HUES6 (cell line): ENCODE data around the gene ANTKMT.

Source experiments
- H3K27ac ChIP-seq: 2 replicates; pipeline ENCODE4 v1.7.0; 2013; ENCODE audit warnings: low read depth, mild to moderate bottlenecking, low read length, inconsistent platforms
- H3K27me3 ChIP-seq: 2 replicates; pipeline ENCODE4 v1.6.1; 2013; ENCODE audit warnings: low read length; ENCODE audit not compliant: control insufficient read depth, insufficient read depth
- H3K36me3 ChIP-seq: 2 replicates; pipeline ENCODE4 v1.6.1; 2013; ENCODE audit warnings: low read length; ENCODE audit not compliant: control insufficient read depth, insufficient read depth
- H3K4me1 ChIP-seq: 2 replicates; pipeline ENCODE4 v1.6.1; 2013; ENCODE audit warnings: low read length; ENCODE audit not compliant: control insufficient read depth, insufficient read depth
- H3K4me3 ChIP-seq: 2 replicates; pipeline ENCODE4 v1.5.1; 2013; ENCODE audit warnings: low read depth, low read length
- H3K9ac ChIP-seq: one replicate; pipeline ENCODE4 v1.6.1; 2013; ENCODE audit warnings: mild to moderate bottlenecking, low read length
- H3K9me3 ChIP-seq: 2 replicates; pipeline ENCODE4 v1.6.1; 2013; ENCODE audit warnings: low read depth, low read length; ENCODE audit not compliant: control insufficient read depth, insufficient read depth

The ANTKMT gene

GRCh38 chr16:726438-727290, 5.7 kb downstream of the ANTKMT start, which contains the start of the genes CCDC78 and HAGHL:
CCDC78 (minus strand) TSS chr16:726443; CDS start chr16:726367, 76 bp downstream.
HAGHL (plus strand) TSS chr16:727106; CDS start chr16:727510, 404 bp downstream.
- peaks cover 3% of the 10 kb centered on the region; the same call in 1 of the 2 replicates for H3K4me1 ChIP-seq
- peak within 1 kb of the TSS; percentile 60 for H3K9ac ChIP-seq
- no peak within 1 kb of the TSS for H3K27ac ChIP-seq

GRCh38 chr16:727291-727977, 6.5 kb downstream of the ANTKMT start:
- H3K4me1 ChIP-seq, result peaks cover 3% of the 10 kb centered on the region; the same call in 1 of the 2 replicates
- no peaks in the 10 kb centered on the region for H3K9me3 ChIP-seq
- peaks cover 19% of the 10 kb centered on the region for H3K27me3 ChIP-seq
- no peak overlapping the region for H3K27ac ChIP-seq
- H3K4me3 ChIP-seq, result peak overlapping the region; percentile 71
- H3K36me3 ChIP-seq, result peaks cover 17% of the 10 kb centered on the region
- peak overlapping the region; percentile 60 for H3K9ac ChIP-seq

More at GRCh38 chr16:726438-727290, 5.7 kb downstream of the ANTKMT start, which contains the start of the genes CCDC78 and HAGHL:
- Histone ChIP-seq H3K36me3 (peaks cover 17% of the 10 kb centered on the region), H3K9me3 (no peaks in the 10 kb centered on the region), H3K4me3 (peak within 1 kb of the TSS; percentile 71), H3K27me3 (peaks cover 19% of the 10 kb centered on the region)

DNA sequence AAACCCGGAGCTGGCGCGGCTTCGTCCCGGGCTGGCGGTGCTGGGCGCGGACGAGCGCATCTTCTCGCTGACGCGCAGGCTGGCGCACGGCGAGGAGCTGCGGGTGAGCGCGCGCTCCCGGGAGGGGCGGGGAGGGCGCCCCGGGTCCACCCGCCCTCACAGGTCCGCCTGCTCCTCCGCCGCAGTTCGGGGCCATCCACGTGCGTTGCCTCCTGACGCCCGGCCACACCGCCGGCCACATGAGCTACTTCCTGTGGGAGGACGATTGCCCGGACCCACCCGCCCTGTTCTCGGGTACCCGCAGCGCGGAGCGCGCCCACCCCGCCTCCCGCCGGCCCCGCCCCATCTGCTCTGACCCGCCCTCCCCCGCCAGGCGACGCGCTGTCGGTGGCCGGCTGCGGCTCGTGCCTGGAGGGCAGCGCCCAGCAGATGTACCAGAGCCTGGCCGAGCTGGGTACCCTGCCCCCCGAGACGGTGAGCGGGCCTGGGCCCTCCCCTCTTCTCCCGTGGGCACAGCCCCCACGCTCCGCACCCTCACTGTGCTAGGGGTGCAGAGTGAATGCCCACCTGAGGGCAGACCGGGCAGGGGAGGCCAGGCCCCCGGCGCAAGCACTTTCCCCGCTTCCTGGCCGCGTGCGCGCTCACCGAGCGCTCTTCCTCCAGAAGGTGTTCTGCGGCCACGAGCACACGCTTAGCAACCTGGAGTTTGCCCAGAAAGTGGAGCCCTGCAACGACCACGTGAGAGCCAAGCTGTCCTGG, 7.4 kb downstream of the ANTKMT start:
- peaks cover 15% of the 10 kb centered on the region for H3K36me3 ChIP-seq
- H3K9me3 ChIP-seq, result no peaks in the 10 kb centered on the region
- H3K4me1 ChIP-seq, result peaks cover 3% of the 10 kb centered on the region; the same call in 1 of the 2 replicates
- peak overlapping the region; percentile 69 for H3K9ac ChIP-seq
- H3K27me3 ChIP-seq, result peaks cover 19% of the 10 kb centered on the region
- peak overlapping the region; percentile 71 for H3K4me3 ChIP-seq
- no peak overlapping the region for H3K27ac ChIP-seq

- H3K27ac ChIP-seq, result no peak overlapping the region
- no peak overlapping the region for H3K9ac ChIP-seq
- peaks cover 3% of the 10 kb centered on the region; the same call in 1 of the 2 replicates for H3K4me1 ChIP-seq
- peak overlapping the region; percentile 71 for H3K4me3 ChIP-seq
- peaks cover 21% of the 10 kb centered on the region for H3K36me3 ChIP-seq
- no peaks in the 10 kb centered on the region for H3K9me3 ChIP-seq
- H3K27me3 ChIP-seq, result peaks cover 19% of the 10 kb centered on the region
These were observed 8.2 kb downstream of the ANTKMT start for GRCh38 chr16:728890-729744.

DNA sequence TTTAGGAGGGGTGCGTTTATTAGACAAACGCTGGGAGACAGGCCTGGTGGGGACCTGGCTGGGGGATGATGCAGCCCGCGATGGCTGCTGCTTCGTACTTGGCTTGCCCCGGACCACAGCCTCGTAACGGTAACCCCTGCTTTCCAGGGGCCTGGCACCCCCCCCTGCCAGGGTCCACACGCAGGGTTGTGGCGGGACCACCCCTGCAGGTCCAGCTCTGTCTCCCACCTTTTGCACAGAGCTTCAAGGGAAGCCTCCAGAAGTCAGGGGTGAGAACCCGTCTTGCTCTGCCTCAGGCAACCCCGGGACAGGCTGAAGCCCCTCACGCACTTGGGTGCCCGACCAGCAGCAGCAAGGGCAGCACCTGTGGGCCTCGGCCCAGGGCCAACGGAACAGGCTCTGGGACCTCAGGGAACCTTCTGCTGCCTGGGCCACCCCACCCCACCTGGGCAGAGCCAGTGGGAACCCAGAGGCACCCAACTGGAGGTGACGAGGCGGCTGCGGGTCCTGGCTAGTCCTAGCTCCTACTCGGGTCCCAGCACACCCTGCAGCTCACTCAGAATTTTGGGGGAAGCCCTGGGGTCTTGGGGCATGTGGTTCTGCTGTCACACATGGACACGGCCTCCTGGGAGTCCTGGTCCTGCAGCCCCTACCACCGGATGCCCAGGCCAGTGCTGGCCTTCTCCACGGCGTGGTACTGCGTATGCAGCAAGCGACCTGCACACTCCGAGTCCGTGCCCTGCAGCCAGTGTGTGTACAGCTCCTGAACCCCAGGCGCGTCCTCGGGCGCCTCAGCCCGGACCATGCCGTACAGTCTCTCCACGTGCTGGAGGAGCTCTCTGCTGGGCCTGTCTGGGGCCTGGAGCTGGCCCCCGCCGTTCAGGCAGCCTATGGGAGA, 9.1 kb downstream of the ANTKMT start:
- Histone ChIP-seq H3K4me1 (peaks cover 3% of the 10 kb centered on the region; the same call in 1 of the 2 replicates), H3K9ac (no peak overlapping the region), H3K9me3 (no peaks in the 10 kb centered on the region), H3K36me3 (peaks cover 29% of the 10 kb centered on the region), H3K4me3 (no peak overlapping the region), H3K27ac (no peak overlapping the region), H3K27me3 (peaks cover 19% of the 10 kb centered on the region)

GRCh38 chr16:730666-731509, 9.9 kb downstream of the ANTKMT start:
- Histone ChIP-seq H3K4me1 (peaks cover 3% of the 10 kb centered on the region; the same call in 1 of the 2 replicates), H3K27me3 (peaks cover 14% of the 10 kb centered on the region), H3K36me3 (peaks cover 38% of the 10 kb centered on the region), H3K9ac (no peak overlapping the region), H3K9me3 (no peaks in the 10 kb centered on the region), H3K4me3 (no peak overlapping the region), H3K27ac (no peak overlapping the region)

GRCh38 chr16:732332-732731, 11.4 kb downstream of the ANTKMT start:
- H3K27me3 ChIP-seq, result peaks cover 5% of the 10 kb centered on the region; the same call in 1 of the 2 replicates
- H3K4me3 ChIP-seq, result no peak overlapping the region
- no peak overlapping the region for H3K27ac ChIP-seq
- no peaks in the 10 kb centered on the region for H3K9me3 ChIP-seq
- peaks cover 50% of the 10 kb centered on the region for H3K36me3 ChIP-seq
- peaks cover 3% of the 10 kb centered on the region; the same call in 1 of the 2 replicates for H3K4me1 ChIP-seq
- no peak overlapping the region for H3K9ac ChIP-seq

DNA sequence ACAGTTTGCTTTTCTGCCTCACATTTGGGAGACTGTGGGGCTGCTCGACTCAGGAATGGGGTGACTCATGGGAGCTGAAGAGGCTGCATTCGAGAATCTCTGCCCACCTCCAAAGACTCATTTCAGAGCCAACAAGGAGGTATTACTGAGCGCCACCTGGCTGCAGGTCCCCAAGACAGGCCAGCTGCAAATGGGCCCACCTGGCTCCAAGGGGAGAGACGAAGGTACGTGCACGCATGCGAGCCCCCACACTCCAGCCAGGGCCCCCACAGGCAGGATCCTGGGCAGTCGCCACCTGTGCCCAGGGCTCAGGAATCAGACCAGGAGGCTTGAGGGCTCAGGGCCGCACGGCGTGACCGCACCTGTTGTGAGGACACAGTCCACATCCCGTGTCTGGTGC, 12.0 kb downstream of the ANTKMT start:
- Histone ChIP-seq H3K4me1 (peaks cover 9% of the 10 kb centered on the region), H3K4me3 (no peak overlapping the region), H3K9ac (no peak overlapping the region), H3K27ac (no peak overlapping the region), H3K36me3 (peaks cover 52% of the 10 kb centered on the region), H3K27me3 (no peaks in the 10 kb centered on the region), H3K9me3 (no peaks in the 10 kb centered on the region)
